Activated CD8-positive, alpha-beta memory T cell treated with anti-CD3 and anti-CD28 coated beads for 36 hours (primary cell): ENCODE measurements around the gene RADIL. TPM values are rescaled to one million over a fixed set of nuclear protein-coding genes. Genes with fewer than 3 reads are reported as not detected.
"Not testable (repeated sequence)": the region's sequence is repeated elsewhere in the genome, so short reads cannot be mapped to it uniquely, and the experiment has no call there.

Experiments used
- CTCF ChIA-PET: fragments of 350-600 bp; sonication (Branson Sonifier 250); formaldehyde crosslinking; loops from one replicate; lab custom pipeline; 2021; ENCODE audit warnings: antibody characterized with exemption; lab: Charles Lee
- POLR2A ChIA-PET: fragments of 350-600 bp; sonication (Branson Sonifier 250); formaldehyde crosslinking; loops from one replicate; lab custom pipeline; 2021; ENCODE audit warnings: antibody characterized with exemption; lab: Charles Lee
- total RNA-seq, 2 experiments: library from RNA; stranded (reverse); gene quantifications; one replicate each; pipeline ENCODE4 v1.2.3, GENCODE V29; 2021

RADIL gene
- total RNA-seq, 2 experiments from 2014 or later: 0.17 to 0.29 TPM

GRCh38 chr7:4800926-4801838, 82.3 kb downstream of the RADIL start:
- CTCF ChIA-PET: interaction anchor here (0.5 kb wide), 1 partner anchor 284 kb away, joined by 3 read pairs; no protein-coding TSS in a partner anchor
- POLR2A ChIA-PET: no interaction called here

DNA sequence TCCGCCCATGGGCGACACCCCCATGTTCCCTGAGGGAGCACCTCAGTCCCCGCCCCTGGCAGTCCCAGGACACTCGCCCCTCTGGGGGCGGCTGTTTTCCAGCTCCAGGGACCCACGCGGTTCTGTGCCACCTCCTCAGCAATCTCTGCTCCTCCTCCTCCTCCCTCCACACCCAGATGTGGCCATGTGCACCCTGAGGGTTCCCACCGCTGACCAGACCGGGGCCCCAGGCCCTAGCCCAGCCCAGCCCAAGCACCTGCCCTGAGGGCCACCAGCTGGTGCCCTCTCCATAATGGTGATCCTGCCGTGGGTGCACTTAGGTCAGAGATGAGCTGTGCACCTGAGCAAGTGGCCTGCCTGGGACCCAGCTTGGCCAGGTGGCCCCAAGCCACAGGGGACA, 83.0 kb downstream of the RADIL start:
- ChIA-PET POLR2A (no interaction called here), CTCF (interaction anchor here (1.1 kb wide), 1 partner anchor 285 kb away, joined by 4 read pairs; no protein-coding TSS in a partner anchor)

- ChIA-PET CTCF (interaction anchor here (1.1 to 2.6 kb wide), 4 partner anchors 10 to 286 kb away, joined by 4 to 14 read pairs (median 5); partner anchors contain the start of gene RADIL), POLR2A (no interaction called here)
Measured at GRCh38 chr7:4799508-4800268, 83.8 kb downstream of the RADIL start.

GRCh38 chr7:4798706-4799235, 84.7 kb downstream of the RADIL start:
- ChIA-PET CTCF (interaction anchor here (0.6 to 2.6 kb wide), 13 partner anchors 8 to 1551 kb away, joined by 3 to 14 read pairs (median 5); partner anchors contain the start of genes AP5Z1 and RADIL), POLR2A (no interaction called here)

DNA sequence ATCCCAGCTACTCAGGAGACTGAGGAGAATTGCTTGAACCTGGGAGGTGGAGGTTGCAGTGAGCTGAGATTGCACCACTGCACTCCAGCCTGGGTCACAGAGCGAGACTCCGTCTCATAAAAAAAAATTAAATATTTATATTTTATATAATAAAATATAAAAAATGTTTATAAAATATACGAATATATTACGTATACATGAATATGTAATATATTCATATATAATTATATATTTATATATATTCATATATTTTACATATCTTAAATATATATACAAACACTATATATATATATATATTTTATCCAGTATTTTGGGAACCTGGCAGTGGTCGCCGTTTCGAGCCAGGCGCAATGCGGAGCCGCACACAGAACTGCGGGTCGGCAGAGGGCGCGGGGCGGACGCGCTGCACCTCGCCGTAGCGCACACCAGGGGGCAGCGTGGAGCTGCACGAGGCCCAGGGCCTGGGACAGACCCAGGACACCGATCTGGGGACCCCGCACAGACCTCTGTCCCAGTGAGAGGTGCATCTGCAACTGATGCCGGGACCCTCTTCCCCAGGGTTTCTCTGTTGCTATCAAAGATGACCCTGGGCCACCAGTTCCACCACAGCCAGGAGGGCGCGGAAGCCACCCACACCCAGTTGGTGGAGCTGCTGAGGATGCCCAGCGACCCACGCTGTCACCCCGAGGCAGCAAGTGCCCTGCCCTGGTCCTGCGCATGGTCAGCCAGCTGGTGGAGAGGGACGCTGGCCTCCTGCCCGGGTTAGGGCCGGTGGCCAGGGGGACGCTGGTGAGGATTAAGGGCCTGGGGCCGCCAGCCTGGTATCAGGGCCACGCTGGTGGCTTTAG, 85.4 kb downstream of the RADIL start:
- POLR2A ChIA-PET: no interaction called here
- CTCF ChIA-PET: interaction anchor here (0.6 to 2.6 kb wide), 13 partner anchors 9 to 1552 kb away, joined by 3 to 14 read pairs (median 5); partner anchors contain the start of genes AP5Z1 and RADIL

- ChIA-PET POLR2A (no interaction called here), CTCF (no interaction called here)
Measured at GRCh38 chr7:4796453-4796852, 87.1 kb downstream of the RADIL start.

- ChIA-PET POLR2A (interaction anchor here (0.7 to 1.0 kb wide), 2 partner anchors 7 to 19 kb away, joined by 3 read pairs; partner anchors contain the start of gene AP5Z1), CTCF (interaction anchor here (2.1 kb wide), 1 partner anchor 90 kb away, joined by 8 read pairs; the partner anchor contains the start of gene RADIL)
Measured at GRCh38 chr7:4794591-4795350, 88.7 kb downstream of the RADIL start.

GRCh38 chr7:4794171-4794570, 89.3 kb downstream of the RADIL start:
- POLR2A ChIA-PET: not testable (repeated sequence)
- CTCF ChIA-PET: interaction anchor here (2.1 to 2.8 kb wide), 2 partner anchors 90 to 291 kb away, joined by 8 to 9 read pairs; partner anchors contain the start of gene RADIL

- POLR2A ChIA-PET: not testable (repeated sequence)
- CTCF ChIA-PET: interaction anchor here (2.1 to 2.8 kb wide), 2 partner anchors 91 to 291 kb away, joined by 8 to 9 read pairs; partner anchors contain the start of gene RADIL
Measured at GRCh38 chr7:4793385-4793993, 90.0 kb downstream of the RADIL start.

DNA sequence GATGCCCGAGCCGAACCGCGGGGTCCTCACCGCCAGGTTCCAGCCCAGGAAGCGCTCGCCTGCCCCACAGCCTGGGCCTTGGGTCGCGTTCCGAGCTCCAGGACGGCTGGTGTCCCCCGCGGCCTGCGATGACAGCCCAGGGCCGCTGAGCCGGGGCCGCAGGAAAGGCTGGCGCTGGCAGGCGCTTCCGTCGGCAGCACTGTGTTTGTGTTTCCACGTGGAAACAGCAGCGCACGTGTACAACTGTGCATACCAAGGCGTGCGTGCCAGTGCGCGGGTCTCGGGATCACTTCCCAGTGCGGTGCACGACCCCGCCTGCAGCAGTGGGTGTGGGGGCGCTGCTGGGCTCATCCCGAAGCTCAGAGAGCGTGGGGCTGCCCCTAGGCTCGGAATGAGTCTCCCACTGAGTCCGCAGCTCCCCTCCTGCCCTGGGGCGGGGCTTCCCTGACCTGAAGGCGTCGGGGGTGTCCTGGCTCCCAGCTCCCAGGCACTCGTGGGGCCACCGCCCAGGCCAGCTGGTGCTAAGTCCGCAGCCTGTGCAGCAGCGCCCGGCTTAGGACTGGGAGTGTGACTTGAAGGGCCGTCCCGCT, 90.9 kb downstream of the RADIL start:
- ChIA-PET POLR2A (interaction anchor here (1.0 to 1.5 kb wide), 2 partner anchors 10 to 181 kb away, joined by 3 read pairs; no protein-coding TSS in a partner anchor), CTCF (interaction anchor here (0.9 to 2.8 kb wide), 4 partner anchors 15 to 292 kb away, joined by 3 to 9 read pairs (median 6); partner anchors contain the start of gene RADIL)

- POLR2A ChIA-PET: interaction anchor here (0.9 to 1.5 kb wide), 3 partner anchors 10 to 182 kb away, joined by 3 to 5 read pairs (median 3); partner anchors contain the start of gene AP5Z1
- CTCF ChIA-PET: interaction anchor here (0.8 to 2.8 kb wide), 5 partner anchors 14 to 293 kb away, joined by 3 to 9 read pairs (median 3); partner anchors contain the start of gene RADIL
Measured at GRCh38 chr7:4791738-4792536, 91.6 kb downstream of the RADIL start.

- POLR2A ChIA-PET: interaction anchor here (0.9 to 1.5 kb wide), 3 partner anchors 9 to 183 kb away, joined by 3 to 5 read pairs (median 3); partner anchors contain the start of gene AP5Z1
- CTCF ChIA-PET: interaction anchor here (0.8 to 2.8 kb wide), 4 partner anchors 13 to 294 kb away, joined by 3 to 9 read pairs (median 3); partner anchors contain the start of gene RADIL
Measured at GRCh38 chr7:4791101-4791737, 92.3 kb downstream of the RADIL start.

GRCh38 chr7:4790516-4790991, 93.0 kb downstream of the RADIL start:
- POLR2A ChIA-PET: no interaction called here
- CTCF ChIA-PET: no interaction called here

- POLR2A ChIA-PET: no interaction called here
- CTCF ChIA-PET: no interaction called here
Measured at GRCh38 chr7:4790078-4790465, 93.4 kb downstream of the RADIL start.
